Right kidney (tissue), 1 donor: Measurements from ENCODE around the gene ARHGAP35.
A peak's percentile ranks its signal among the peaks of the same experiment; 100 is the strongest.
"Not testable (repeated sequence)": the region's sequence is repeated elsewhere in the genome, so short reads cannot be mapped to it uniquely, and the experiment has no call there.

Experiments
- DNase-seq: peaks from one replicate; pipeline ENCODE4 v3.0.0-alpha.2; 2016

Gene ARHGAP35

GRCh38 chr19:46841458-46842083, 19.2 kb upstream of the ARHGAP35 start:
- DNase-seq: no peak

DNA sequence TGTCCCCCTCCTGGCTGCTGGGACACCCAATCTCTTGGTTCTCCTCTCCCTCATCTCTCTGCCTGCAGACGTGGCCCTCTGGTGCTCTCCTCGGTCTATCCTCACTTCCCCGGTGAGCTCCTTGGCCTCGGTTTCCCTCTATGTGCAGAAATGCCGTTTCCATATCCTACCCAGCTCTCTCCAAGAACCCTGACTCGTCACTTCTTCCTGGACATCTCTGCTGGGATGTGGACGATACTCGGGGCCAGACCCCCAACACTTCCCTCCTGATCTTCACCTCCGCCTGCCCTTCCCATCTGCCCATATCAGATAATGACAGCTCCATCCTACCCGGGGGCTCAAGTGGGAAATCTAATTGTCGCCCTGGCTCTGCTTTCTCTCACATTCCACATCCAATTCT, 18.0 kb upstream of the ARHGAP35 start:
- DNase-seq: no peak

GRCh38 chr19:46844067-46844489, 16.7 kb upstream of the ARHGAP35 start:
- no peak for DNase-seq

GRCh38 chr19:46845959-46846459, 14.8 kb upstream of the ARHGAP35 start:
- no peak for DNase-seq

DNA sequence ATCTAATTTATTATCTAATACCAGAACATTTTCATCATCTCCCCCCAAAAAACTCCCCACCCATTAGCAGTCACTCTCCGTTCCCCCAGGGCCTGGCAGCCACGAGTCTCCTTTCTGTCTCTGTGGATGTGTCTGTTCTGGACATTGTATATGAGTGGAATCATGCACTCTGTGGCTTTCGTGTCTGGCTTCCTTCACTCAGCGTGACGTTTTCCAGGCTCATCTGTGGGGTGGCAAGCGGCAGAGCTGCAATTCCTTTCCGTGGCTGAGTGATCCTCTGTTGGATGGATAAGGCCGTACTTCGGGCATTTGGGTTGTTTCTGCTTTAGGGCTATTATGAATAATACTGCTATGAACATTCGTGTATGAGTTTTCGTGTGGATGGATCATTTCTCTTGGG, 13.3 kb upstream of the ARHGAP35 start:
- DNase-seq: no peak

DNA sequence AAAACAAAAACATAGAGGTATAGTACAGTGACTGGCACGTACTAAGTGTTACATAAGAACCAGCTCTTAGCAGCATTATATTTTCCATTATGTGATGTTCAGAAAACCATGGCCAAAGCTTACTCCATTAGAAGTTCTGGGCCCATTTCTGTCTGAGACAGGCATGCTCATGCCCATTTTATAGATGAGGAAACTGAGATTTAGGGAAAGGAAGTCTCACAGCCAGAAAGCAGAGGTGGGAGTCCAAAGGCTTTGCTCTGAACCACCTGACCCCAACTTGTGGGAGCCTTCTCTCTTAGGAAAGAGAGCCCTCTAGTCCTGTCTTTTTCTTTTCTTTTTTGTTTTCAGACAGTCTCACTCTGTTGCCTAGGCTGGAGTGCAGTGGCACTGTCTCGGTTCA, 12.4 kb upstream of the ARHGAP35 start:
- DNase-seq: no peak

DNA sequence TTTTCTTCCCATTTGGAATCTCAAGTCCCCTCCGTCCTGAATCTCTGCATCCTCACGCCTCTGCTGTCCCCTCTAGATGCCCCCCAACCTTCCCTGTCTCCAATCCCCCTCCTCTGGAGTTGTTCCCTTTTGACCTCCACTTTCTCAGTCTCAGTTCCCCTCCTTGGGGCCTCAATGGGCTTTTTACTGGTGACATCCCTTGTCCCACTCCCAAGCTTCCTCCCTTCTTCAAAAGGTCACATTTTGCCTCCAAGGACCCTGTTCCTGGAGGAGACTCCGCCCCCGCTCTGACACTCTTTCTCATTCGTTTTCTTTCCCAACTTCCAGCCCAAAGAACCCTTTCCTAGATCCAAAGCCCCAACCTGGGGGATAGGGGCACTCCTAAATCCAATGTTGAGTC, 11.2 kb upstream of the ARHGAP35 start:
- no peak for DNase-seq

DNA sequence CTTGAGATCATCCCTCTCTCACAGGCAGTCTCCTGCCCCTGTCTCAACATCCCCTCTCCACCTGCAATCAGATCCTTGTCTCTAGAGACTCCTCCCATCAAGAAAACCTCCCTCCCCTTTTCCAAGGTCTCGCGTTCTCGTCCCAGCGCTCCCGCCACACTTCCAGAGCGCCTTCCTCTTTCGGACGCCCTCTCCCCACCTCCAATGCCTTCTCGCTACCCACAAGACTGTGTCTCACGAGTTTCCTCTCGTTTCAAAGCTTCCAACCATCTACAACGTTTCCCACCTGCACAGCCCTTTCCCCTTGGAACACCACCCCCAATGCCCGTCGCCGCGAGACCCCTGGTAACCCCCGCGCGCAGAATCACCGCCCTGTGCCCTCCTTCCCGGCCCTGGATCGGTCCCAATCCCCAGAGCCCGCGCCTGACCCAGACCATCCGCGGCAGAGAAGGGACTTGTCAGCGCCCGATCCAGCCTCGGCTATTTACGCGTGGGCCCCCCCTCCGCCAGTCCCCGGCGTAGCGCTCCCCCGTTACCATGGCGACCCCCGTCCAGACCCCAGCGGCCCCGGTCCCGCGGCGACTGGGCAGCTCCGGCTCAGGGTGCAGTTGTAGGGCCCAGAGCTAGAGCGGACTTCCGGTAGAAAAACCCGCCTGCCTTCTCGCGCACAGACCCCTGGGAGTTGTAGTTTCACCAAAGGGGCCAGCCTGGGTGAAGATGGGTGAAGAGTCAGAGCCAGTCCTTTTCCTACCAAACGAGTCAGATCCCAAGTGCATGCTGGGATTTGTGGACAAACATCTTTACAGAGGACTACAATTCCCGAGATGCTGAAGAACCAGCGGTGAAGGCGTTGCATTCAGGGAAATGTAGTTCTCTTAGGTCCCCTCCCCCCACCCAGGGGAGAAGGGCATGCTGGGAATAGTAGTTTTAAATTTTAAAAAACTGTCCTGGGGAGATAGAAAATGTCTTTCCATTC, 10.3 kb upstream of the ARHGAP35 start, which contains the start of gene AP2S1:
AP2S1 (minus strand) TSS at position 619 of the 976 bp plus-strand sequence; CDS start at position 539, 80 bp downstream.
- DNase-seq: peak; percentile 87

- DNase-seq: no peak
Observed at GRCh38 chr19:46852830-46853229, 8.0 kb upstream of the ARHGAP35 start.

GRCh38 chr19:46854698-46855097, 6.1 kb upstream of the ARHGAP35 start:
- not testable (repeated sequence) for DNase-seq

- peak; percentile 81 for DNase-seq
Observed at GRCh38 chr19:46856062-46857022, 4.5 kb upstream of the ARHGAP35 start.

DNA sequence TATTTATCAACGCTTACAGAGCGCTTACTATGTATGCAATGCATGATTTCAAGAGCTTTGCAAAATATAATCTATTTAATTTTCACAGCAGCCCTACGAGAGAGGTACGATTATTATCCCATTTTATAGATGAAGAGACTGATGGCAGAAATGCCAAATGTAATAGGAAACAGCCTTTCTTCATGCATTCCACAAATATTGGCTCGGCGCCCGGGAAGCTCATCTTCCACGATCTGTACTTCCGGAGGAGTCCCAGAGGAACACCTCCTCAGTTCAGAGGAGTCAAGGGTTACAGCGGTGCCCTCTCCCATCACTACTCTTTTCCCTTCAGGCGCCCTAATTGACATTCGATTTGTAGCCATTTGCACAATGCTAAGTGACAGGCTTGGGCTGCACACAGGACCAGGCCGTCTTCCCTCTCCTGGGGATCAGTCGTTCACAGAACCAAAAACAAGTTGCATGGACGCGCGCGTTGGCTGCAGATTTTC, 1.1 kb upstream of the ARHGAP35 start:
- DNase-seq: no peak

DNA sequence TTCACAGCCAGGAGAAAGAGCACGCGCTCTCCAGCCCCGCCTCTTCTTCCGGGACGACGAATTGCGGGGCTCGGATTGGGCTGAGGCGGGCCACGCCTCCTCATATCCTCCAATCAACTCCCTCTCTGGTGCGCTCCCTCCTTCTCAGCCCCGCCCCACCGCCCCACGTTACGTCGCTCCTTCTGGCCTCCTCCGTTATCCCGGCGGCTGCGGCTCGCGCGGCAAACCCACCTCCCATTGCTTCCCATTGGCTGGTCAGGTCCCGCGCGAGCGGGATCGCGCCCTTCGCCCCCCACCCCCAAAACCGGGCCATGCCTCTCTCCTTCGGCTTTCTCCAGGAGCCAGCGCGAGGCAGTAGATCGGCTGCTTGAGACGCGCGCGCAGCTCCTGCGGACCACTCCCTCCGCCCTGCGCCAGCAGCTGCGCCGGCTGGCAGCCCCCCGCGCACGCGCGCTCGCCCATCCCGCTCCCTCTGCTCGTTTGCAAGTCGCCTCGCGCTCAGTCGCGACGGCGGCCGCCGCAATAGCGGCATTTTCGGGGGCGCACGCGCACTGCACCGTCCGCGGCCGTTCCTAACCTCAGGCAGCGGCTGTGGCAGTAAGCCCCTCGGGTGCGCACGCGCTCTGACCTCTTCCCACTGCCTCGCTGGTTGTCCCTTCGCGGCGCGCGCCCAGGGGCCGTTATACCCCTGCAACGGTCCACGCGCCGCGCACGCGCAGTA, 512 bp upstream of the ARHGAP35 start:
- DNase-seq: peak; percentile 100

- peak; percentile 51 for DNase-seq
Observed at GRCh38 chr19:46861691-46862502, 1.1 kb downstream of the ARHGAP35 start.

DNA sequence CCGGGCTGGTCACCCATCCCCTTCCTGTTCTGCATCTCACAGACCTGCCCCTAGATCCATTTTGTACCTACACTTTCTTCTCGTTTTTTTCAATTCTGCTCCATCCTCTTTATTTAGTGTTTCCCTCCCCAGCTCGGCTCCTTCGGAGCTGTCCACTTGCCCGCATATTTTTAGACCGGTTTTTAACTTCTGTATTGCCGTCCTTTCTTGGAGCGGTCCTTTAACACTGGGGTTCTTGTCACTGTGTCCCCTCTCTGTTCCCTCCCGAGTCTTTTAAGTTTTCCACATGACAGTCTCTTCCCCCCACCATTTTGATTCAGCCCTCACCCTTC, 1.7 kb downstream of the ARHGAP35 start:
- no peak for DNase-seq

DNA sequence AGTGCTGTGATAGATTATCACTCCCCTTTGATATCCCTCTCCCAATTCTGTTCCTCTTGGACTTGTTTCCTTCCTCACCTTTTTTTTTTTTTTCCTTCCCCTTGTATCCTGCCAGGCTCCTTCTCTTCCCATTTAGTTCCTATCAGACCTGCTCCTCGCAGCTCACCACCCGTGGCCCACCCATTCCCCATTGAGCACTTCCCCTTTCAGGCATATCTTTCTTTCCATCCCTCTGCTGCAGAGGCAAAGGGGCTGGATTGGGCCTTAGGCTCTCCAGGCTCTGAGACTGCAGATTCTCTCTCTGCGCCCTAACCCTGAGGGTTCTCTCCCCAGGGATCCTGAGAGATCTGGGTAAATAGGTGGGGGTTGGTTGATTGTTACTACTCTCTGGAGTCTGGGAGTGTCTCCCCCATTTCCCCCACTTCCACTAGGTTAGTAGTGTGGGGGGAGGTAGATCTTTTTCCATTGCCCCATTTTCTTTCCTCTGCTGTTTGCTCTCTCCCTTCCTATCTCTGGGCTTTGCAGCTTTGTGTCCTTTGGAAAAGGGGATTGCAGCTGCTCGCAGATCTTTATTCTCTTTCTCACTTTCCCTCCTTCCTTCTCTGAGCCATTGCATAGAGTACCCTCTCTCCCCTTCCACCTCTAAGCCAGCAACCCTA, 2.3 kb downstream of the ARHGAP35 start:
- DNase-seq: no peak

- DNase-seq: no peak
Observed at GRCh38 chr19:46863818-46864629, 3.2 kb downstream of the ARHGAP35 start.

- DNase-seq: no peak
Observed at GRCh38 chr19:46866407-46867136, 5.8 kb downstream of the ARHGAP35 start.
